GM04504 (cell line): ENCODE results near the gene AR.
A peak's percentile ranks its signal among the peaks of the same experiment; 100 is the strongest.

Experiments used
- DNase-seq: peaks from one replicate; pipeline ENCODE4 v3.0.0-alpha.2; 2012; ENCODE audit warnings: low read depth

The AR gene, protein sequence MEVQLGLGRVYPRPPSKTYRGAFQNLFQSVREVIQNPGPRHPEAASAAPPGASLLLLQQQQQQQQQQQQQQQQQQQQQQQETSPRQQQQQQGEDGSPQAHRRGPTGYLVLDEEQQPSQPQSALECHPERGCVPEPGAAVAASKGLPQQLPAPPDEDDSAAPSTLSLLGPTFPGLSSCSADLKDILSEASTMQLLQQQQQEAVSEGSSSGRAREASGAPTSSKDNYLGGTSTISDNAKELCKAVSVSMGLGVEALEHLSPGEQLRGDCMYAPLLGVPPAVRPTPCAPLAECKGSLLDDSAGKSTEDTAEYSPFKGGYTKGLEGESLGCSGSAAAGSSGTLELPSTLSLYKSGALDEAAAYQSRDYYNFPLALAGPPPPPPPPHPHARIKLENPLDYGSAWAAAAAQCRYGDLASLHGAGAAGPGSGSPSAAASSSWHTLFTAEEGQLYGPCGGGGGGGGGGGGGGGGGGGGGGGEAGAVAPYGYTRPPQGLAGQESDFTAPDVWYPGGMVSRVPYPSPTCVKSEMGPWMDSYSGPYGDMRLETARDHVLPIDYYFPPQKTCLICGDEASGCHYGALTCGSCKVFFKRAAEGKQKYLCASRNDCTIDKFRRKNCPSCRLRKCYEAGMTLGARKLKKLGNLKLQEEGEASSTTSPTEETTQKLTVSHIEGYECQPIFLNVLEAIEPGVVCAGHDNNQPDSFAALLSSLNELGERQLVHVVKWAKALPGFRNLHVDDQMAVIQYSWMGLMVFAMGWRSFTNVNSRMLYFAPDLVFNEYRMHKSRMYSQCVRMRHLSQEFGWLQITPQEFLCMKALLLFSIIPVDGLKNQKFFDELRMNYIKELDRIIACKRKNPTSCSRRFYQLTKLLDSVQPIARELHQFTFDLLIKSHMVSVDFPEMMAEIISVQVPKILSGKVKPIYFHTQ

DNA sequence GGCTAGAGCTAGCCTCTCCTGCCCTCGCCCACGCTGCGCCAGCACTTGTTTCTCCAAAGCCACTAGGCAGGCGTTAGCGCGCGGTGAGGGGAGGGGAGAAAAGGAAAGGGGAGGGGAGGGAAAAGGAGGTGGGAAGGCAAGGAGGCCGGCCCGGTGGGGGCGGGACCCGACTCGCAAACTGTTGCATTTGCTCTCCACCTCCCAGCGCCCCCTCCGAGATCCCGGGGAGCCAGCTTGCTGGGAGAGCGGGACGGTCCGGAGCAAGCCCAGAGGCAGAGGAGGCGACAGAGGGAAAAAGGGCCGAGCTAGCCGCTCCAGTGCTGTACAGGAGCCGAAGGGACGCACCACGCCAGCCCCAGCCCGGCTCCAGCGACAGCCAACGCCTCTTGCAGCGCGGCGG is at the start of gene AR:
Gene AR (plus strand): TSS at position 204 of the 400 bp plus-strand sequence. CDS start 1,126 bp downstream, outside the sequence.
- no peak for DNase-seq

DNA sequence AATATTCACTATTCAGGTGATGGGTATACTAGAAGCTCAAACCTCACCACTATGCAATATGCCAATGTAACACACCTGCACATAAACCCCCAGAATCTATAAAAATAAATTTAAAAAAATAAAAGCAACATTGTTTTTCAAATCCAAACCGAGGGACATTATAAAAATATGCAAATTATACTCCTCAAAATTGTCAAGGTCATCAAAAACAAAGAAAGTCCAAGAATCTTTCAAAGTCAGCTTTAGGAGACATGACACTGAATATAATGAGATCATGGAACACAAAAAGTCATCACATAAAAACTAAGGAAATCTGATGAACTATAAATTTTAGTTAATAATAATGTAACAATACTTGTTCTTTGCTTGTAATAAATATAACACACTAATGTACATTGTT is 43.2 kb upstream of the AR start:
- DNase-seq = no peak

DNA sequence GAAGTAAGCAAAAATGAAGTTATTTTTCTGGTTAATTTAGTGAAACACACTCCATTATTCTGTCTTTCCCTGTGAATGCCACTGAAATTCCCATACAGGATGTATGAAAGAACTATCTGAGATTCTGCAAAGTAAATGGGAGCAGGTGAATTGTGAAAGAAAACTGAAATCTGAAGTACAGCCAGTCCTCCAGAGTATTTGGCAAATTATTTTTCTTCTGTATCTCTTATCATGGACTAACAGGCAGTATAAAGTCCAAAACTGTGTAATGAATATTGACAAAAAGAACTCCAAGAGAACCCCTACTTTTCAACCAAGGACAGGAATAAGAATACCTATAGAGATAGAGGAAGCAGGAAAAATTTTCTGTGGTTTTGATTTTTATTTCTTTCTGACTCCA is 40.8 kb upstream of the AR start:
- DNase-seq = no peak

DNA sequence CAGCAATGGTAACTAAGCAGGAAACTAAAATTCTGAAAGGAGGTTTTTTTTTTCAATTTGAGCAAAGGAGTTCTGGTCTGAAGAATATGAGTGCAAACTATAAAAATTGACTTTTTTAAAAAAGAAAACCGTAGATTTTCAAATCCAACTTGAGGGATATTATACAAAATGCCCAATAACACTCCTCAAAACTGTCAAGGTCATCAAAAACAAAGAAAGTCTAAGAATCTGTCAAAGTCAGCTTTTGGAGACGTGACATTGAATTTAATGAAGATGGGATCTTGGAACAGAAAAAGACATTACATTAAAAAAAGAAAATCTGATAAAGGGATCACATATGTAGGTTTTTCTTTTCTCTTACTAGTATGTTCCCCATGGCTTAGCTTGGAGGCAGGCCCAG is 40.4 kb upstream of the AR start:
- DNase-seq = no peak

DNA sequence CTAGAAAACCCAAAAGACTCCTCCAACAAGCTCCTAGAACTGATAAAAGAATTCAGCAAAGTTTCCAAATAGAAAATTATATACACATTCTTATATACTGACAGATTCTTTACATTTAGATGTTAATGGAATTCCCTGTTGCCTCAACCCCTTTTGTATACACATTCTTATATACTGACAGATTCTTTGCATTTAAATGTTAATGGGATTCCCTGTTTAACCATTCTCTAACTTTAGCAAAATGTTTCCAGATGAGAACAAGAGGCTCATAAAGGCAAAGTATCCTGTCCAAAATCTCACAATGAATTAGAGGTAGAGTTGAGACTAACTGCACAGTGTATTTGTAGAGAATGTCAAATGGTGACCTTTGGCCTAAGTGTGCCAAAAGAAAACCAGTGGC is 23.1 kb upstream of the AR start:
- DNase-seq = no peak

DNA sequence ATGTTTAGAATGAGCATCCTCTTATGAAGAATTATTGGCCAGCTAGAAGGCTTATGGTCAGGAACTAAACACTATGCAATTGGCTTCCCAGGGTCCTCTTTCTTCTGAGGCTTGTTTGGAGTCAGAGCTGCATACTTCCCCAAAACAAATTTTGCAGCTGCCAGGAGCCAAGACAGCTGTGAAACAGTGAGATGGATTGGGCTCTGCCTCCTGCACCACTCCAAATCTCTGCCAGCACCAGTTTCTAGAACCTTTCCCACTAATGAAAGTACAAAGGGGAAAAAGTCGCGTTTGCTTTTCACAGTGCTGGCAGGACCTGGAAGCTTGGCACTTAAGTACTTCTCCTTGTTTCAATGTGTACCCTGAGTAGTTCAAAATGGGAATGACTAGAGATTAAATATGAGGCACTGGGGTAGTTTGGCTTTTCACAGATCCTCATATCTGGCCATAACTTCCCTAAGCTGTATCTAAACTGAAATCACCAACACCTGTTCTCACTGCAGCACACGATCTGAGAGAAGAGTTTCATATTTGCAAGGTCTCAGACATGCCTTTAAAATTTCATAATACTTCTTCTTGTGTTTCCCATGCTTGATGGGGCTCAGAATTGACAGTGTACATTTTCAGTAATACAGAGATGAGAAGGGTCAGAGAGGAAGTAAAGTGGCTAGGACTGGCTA is 20.7 kb upstream of the AR start:
- no peak for DNase-seq

DNA sequence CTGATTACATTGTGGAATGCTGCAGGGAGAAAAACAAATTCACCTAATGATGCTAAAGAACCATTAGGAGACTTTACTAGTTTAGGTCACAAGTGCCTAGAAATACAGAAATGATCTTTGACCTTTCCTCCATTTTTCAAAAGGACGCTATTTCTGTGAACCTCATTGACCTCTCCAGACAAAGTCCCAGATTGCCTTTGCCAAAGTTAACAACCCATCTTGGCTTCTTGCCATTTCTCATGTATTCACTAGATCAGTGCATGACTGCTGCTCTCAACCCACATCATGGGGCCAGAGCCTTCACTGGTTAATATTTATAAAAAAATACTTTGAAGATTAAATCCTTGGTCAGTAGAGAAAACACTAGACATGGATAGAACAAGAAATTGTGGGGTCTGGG is 19.9 kb upstream of the AR start:
- DNase-seq = no peak

DNA sequence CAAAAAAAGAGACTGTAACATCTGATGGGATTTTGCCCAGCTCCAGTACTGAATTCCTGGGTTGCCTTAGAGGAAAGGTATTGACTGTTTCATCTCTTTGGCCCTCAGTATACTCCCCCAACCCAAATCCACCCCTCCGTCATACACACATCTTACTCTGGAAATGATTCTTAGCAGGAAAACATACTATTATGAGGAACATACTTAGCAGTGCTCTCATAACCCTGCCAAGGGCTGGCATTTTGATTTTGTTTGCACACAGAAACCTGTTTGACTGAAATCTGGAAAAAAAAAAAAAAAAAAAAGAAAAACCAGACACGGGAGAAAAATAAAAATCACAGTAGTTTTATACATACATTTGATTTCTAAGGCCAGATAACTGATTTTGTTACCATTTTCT is 19.4 kb upstream of the AR start:
- DNase-seq = no peak

DNA sequence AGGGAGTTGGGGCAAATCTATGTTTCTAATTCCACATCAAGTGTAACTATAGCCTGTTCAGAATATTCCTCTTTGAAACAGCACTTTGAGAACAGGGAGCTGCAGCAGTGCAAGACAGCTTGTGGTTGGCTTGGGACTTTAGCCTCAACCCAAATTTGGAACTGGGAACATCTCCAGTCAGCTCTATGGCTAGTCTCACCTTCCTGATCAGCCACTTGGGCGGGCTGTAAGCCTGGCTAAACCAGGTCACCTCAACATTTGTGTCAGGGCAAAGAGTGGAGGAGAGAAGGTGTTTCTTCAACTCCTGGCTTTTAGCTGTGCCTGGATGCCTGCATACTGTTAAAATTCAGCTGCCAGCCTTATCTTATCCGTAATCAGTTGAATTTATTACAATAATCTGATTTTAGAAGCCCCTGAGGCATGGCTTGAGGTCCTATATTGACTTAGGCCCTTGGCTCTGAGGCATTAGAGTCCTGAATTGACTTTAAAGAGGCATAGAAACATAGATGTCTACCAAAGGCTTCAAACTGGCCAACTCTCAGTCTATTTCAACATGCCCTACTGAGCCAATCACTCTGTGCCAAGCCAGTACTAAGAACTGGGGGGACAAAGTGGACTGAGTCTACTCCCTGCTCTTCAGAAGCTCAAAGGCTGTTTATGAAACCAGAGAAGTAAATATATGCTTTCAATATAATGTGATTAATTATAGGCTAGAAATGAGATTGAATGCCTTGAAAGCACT is 18.7 kb upstream of the AR start:
- DNase-seq = no peak

DNA sequence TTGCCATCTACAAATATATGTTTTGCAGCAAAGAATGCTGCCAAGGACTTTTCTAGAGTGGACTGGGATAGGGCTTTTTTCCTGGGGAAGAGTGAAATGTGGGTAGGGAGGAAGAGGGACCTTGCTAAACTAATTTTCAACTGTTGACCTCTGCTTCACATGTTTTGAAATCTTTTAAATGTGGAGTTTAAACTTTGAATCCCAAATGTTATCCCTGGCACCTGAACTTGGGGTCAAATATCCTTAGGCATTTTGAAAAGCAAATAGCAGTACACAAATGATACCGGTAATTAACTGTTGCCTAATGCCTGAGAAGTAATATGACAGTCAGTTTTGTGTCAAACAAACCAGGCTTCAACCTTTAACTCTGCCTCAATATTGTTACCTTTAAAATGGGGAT is 7.3 kb upstream of the AR start:
- DNase-seq = no peak

DNA sequence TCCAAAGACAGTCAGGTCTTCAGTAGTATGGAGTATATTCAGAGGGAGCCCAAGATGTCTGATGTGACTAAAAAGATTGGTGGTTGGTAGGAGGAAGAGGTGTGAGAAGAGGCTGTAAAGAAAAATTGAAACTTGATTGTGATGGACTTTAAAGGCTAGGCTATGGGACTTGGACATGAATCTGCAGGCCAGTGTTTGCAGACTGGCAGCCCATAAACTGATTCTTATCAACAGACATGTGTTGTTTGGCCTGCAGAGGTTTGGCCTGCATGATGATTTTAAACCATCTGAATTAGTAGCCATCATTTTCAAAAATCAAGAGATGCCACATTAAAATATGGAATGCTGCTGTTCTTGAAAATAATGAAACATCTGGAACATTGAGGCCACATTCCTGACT is 5.4 kb upstream of the AR start:
- DNase-seq = no peak

DNA sequence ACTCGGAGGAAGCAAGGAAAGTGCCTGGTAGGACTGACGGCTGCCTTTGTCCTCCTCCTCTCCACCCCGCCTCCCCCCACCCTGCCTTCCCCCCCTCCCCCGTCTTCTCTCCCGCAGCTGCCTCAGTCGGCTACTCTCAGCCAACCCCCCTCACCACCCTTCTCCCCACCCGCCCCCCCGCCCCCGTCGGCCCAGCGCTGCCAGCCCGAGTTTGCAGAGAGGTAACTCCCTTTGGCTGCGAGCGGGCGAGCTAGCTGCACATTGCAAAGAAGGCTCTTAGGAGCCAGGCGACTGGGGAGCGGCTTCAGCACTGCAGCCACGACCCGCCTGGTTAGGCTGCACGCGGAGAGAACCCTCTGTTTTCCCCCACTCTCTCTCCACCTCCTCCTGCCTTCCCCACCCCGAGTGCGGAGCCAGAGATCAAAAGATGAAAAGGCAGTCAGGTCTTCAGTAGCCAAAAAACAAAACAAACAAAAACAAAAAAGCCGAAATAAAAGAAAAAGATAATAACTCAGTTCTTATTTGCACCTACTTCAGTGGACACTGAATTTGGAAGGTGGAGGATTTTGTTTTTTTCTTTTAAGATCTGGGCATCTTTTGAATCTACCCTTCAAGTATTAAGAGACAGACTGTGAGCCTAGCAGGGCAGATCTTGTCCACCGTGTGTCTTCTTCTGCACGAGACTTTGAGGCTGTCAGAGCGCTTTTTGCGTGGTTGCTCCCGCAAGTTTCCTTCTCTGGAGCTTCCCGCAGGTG is 637 bp downstream of the AR start:
- DNase-seq = no peak

DNA sequence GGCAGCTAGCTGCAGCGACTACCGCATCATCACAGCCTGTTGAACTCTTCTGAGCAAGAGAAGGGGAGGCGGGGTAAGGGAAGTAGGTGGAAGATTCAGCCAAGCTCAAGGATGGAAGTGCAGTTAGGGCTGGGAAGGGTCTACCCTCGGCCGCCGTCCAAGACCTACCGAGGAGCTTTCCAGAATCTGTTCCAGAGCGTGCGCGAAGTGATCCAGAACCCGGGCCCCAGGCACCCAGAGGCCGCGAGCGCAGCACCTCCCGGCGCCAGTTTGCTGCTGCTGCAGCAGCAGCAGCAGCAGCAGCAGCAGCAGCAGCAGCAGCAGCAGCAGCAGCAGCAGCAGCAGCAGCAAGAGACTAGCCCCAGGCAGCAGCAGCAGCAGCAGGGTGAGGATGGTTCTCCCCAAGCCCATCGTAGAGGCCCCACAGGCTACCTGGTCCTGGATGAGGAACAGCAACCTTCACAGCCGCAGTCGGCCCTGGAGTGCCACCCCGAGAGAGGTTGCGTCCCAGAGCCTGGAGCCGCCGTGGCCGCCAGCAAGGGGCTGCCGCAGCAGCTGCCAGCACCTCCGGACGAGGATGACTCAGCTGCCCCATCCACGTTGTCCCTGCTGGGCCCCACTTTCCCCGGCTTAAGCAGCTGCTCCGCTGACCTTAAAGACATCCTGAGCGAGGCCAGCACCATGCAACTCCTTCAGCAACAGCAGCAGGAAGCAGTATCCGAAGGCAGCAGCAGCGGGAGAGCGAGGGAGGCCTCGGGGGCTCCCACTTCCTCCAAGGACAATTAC is 1.4 kb downstream of the AR start:
- DNase-seq = no peak

DNA sequence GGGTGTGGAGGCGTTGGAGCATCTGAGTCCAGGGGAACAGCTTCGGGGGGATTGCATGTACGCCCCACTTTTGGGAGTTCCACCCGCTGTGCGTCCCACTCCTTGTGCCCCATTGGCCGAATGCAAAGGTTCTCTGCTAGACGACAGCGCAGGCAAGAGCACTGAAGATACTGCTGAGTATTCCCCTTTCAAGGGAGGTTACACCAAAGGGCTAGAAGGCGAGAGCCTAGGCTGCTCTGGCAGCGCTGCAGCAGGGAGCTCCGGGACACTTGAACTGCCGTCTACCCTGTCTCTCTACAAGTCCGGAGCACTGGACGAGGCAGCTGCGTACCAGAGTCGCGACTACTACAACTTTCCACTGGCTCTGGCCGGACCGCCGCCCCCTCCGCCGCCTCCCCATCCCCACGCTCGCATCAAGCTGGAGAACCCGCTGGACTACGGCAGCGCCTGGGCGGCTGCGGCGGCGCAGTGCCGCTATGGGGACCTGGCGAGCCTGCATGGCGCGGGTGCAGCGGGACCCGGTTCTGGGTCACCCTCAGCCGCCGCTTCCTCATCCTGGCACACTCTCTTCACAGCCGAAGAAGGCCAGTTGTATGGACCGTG is 2.2 kb downstream of the AR start:
- no peak for DNase-seq

DNA sequence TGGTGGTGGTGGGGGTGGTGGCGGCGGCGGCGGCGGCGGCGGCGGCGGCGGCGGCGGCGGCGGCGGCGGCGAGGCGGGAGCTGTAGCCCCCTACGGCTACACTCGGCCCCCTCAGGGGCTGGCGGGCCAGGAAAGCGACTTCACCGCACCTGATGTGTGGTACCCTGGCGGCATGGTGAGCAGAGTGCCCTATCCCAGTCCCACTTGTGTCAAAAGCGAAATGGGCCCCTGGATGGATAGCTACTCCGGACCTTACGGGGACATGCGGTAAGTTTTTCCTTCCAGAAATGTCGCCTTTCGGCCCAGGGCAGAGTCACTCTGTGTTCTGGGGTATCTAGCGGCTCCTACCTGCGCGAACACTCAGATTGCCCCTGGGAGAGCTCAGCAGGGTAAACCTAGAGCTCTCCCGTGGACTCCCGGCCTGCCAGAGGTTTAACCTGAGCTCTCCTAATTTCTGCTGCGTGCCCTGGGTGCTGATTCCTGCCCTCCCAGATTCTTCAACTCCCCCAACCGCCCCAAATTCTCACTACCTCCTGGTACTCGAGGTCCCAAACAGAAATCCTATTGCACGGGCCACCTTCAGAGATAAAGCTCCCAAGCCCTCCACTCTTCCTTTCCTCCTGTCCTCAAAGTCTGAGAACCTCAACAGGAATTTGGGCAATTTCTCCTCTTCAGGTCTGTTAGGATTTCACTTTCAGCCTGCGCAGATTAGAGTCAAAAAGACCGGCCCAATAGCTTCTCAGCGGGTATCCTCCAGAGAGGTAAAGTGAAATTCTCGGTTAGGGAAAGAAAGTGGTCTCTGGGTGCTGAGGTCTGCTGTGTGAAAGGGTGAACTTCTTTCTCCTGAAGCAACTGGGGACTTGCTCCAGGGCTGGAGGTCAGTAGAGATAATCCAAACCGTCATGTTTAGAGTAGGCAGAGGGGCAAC is 2.9 kb downstream of the AR start:
- DNase-seq = no peak

DNA sequence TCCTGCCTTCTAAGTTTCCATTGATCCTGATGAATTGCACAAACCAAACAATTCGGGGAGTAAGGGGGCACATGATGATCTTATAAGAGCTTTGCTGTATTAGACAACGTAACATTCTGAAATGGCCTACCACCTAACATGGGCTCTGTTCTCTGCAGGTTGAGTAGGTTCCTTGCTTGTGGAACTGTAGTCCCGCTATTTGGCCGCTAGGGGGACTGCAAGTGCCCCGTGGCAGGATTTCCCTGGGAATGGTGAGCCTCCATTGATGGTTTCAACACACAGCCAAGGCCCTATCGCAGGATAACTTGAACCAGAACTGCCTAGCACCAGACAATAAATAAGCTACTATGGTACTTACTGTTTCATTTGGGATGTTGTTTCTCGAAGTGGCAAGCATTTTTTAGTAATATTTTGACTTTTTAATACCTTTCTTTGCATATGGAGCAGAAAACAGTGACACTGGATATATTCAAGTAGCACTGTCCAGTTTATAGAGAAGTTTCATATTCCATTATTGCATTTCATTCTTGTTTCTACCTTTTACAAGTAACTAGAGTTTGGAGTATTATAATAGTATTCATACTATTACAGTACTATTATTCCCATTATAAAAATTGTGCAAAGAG is 11.9 kb downstream of the AR start:
- DNase-seq = peak; percentile 13

DNA sequence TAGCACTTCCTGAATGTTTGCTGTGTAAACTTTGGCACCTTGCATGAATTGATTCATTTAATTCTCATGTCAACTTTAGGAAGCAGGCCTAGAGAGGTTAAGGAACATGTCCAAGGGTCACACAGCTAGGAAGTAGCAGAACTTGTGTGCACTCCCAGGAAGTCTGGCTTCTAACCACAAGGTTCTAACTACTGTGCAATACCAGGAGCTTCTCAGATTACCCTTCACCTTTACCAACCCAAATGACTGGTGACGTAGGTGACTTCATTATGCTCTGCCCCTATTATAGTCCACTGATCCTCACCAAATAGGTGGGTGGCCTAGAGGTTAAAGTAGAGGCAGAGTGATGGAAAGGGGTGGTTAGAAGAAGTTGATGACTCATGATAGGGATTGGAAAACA is 14.4 kb downstream of the AR start:
- no peak for DNase-seq
